Ishikawa (cell line): ENCODE results near the gene ARMH2.

ENCODE experiments used
- EP300 ChIP-seq: IDR thresholded peaks from 2 replicates; pipeline ENCODE4 v1.6.1; 2012; ENCODE audit warnings: borderline replicate concordance
- FOXM1 ChIP-seq: IDR thresholded peaks from 2 replicates; pipeline ENCODE4 v1.6.1; 2012; ENCODE audit warnings: low read depth, borderline replicate concordance
- NFIC ChIP-seq: IDR thresholded peaks from 2 replicates; pipeline ENCODE4 v1.6.1; 2012
- RAD21 ChIP-seq: IDR thresholded peaks from 2 replicates; pipeline ENCODE4 v1.6.1; 2012; ENCODE audit warnings: low read depth
- REST ChIP-seq: IDR thresholded peaks from 2 replicates; pipeline ENCODE4 v1.6.1; 2012; ENCODE audit warnings: low read depth, mild to moderate bottlenecking
- TEAD4 ChIP-seq: IDR thresholded peaks from 2 replicates; pipeline ENCODE4 v1.6.1; 2012

DNA sequence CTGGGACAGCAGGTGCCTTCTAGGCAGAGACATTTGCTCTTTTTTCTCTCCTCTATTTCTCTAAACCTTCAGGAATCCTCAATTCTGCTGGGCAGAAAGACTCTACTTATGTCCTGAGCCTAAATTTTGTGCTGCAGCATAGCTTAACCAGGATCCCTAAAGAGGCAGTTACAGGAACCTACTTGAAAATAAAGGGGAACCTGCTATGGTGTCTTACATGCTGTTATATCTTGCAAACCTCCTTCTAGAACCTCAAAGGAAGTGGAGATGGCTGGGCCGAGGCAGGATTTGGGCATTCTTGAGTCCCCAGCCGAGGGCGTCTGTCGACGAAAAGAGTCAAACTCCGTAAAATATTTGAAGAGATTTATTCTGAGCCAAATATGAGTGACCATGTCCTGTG is 41.1 kb downstream of the ARMH2 start:
- TF ChIP-seq RAD21 (no peak), EP300 (no peak), FOXM1 (no peak), NFIC (no peak), TEAD4 (no peak), REST (no peak)
